ENCODE measurements around the gene FAIM2.

The FAIM2 gene

DNA sequence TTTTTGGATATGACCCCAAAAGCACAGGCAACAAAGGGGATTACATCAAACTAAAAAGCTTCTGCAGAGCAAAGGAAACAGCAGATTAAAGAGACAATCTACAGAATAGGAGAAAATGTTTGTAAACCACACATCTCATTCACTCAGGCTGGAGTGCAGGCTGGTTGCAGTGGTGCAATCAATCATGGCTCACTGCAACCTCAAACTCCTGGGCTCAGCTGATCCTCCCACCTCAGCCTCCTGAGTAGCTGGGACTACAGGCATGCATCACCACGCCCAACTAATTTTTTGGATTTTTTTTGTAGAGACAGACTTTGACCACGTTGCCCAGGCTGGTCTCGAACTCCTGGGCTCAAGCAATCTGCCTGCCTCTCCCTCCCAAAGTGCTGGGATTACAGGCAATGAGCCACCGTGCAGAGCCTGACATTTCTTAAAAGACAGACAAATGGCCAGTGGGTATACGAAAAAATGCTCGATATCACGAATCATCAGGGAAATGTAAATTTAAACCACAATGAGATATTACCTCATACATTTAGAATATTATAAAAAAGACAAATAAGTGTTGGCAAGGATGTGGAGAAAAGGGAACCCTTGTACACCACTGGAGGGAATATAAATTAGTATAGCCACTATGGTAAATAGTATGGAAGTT lies 85.3 kb downstream of the FAIM2 start:
- in situ Hi-C loops (cut with MboI; ENCODE audit: low pct_unique_long_range_greater_than_20kb, low sequenced_read_pairs) = no loop called here
- DNase-seq = no peak

Data from KBM-7 (cell line).